Smooth muscle cell (in vitro differentiated cells): Measurements from ENCODE around the gene ECE1. TPM values are rescaled to one million over a fixed set of nuclear protein-coding genes. Genes with fewer than 3 reads are reported as not detected.

Source experiments
- DNase-seq: peaks from one replicate; lab custom pipeline; 2025; ENCODE audit not compliant: unreplicated experiment; lab: John Stamatoyannopoulos, UW
- H2AFZ ChIP-seq: fragments of 200-600 bp; sonication (generic); 2 replicates; pipeline ENCODE4 v1.6.0; 2016; ENCODE audit warnings: antibody characterized with exemption, low read depth, mild to moderate bottlenecking
- H3F3A ChIP-seq: fragments of 200-600 bp; sonication (generic); 2 replicates; pipeline ENCODE4 v1.6.0; 2017; ENCODE audit warnings: antibody characterized with exemption, low read depth
- H3K27ac ChIP-seq: fragments of 200-600 bp; sonication (generic); 2 replicates; pipeline ENCODE4 v1.5.1; 2016; ENCODE audit warnings: low read depth, mild to moderate bottlenecking
- H3K27me3 ChIP-seq: fragments of 200-600 bp; sonication (generic); 2 replicates; pipeline ENCODE4 v1.6.1; 2016; ENCODE audit warnings: low read depth, mild to moderate bottlenecking
- H3K36me3 ChIP-seq: fragments of 200-600 bp; sonication (generic); 2 replicates; pipeline ENCODE4 v1.5.1; 2016; ENCODE audit warnings: low read depth
- H3K4me1 ChIP-seq: fragments of 200-600 bp; sonication (generic); 2 replicates; pipeline ENCODE4 v1.5.1; 2016; ENCODE audit warnings: low read depth
- H3K4me2 ChIP-seq: fragments of 200-600 bp; sonication (generic); 2 replicates; pipeline ENCODE4 v1.6.0; 2016; ENCODE audit warnings: mild to moderate bottlenecking
- H3K4me3 ChIP-seq: fragments of 200-600 bp; sonication (generic); 2 replicates; pipeline ENCODE4 v1.5.1; 2016; ENCODE audit warnings: mild to moderate bottlenecking
- H3K79me2 ChIP-seq: fragments of 200-600 bp; sonication (generic); 2 replicates; pipeline ENCODE4 v1.6.0; 2016; ENCODE audit warnings: low read depth, mild to moderate bottlenecking
- H3K9ac ChIP-seq: fragments of 200-600 bp; sonication (generic); 2 replicates; pipeline ENCODE4 v1.6.0; 2016; ENCODE audit warnings: low read depth
- H3K9me3 ChIP-seq: fragments of 200-600 bp; sonication (generic); replicated peaks from 2 replicates; pipeline ENCODE4 v1.5.1; 2016; ENCODE audit warnings: low read depth
- H4K20me1 ChIP-seq: fragments of 200-600 bp; sonication (generic); 2 replicates; pipeline ENCODE4 v1.6.0; 2016; ENCODE audit warnings: low read depth
- CTCF ChIP-seq: fragments of 200-600 bp; sonication (generic); IDR thresholded peaks from 2 replicates; pipeline ENCODE4 v1.5.1; 2017; ENCODE audit warnings: borderline replicate concordance, mild to moderate bottlenecking, antibody characterized with exemption; ENCODE audit not compliant: insufficient read depth, poor library complexity, severe bottlenecking
- WGBS: methylation state at CpG from one replicate; pipeline ENCODE4 v1.1.7; 2016; ENCODE audit warnings: low lambda C conversion rate; 5-methylcytosine and 5-hydroxymethylcytosine counted together
- polyA plus RNA-seq: library from polyadenylated mRNA; unstranded; fragments of >200 nt; fragmentation: Nextera tagmentation; extraction: Ambion mirVana; gene quantifications from 2 replicates; pipeline ENCODE4 v1.2.1, GENCODE V29; 2016
- total RNA-seq: library from RNA; depleted of rRNA; stranded (reverse); fragments of >200 nt; gene quantifications from 2 replicates; pipeline ENCODE4 v1.2.3, GENCODE V29; 2014

Gene ECE1
- total and polyA plus RNA-seq, 2 experiments from 2014 or later: 108 to 129 TPM

GRCh38 chr1:21245688-21246229 lies 44.5 kb downstream of the ECE1 start:
- WGBS: 98% methylated on average over 4 of the region's 4 CpGs

GRCh38 chr1:21244986-21245687 lies 45.1 kb downstream of the ECE1 start:
- Histone ChIP-seq H3K4me3 (no peak overlapping the region), H3K27ac (no peak overlapping the region), H3K4me2 (no peak overlapping the region), H2AFZ (no peak overlapping the region), H3K4me1 (no peaks in the 10 kb centered on the region), H3K9me3 (no peaks in the 10 kb centered on the region), H3K9ac (no peak overlapping the region), H4K20me1 (peaks cover 10% of the 10 kb centered on the region), H3K27me3 (no peaks in the 10 kb centered on the region), H3K36me3 (peaks cover 2% of the 10 kb centered on the region), H3K79me2 (no peaks in the 10 kb centered on the region), H3F3A (no peaks in the 10 kb centered on the region)
- WGBS: 86% methylated on average over 11 of the region's 11 CpGs
- peak; percentile 41 for TF ChIP-seq CTCF
- no peak for DNase-seq

More at GRCh38 chr1:21245688-21246229, 44.5 kb downstream of the ECE1 start:
- H3K9ac ChIP-seq: no peak overlapping the region
- no peaks in the 10 kb centered on the region for H3K4me1 ChIP-seq
- H3K36me3 ChIP-seq: peaks cover 5% of the 10 kb centered on the region
- no peaks in the 10 kb centered on the region for H3F3A ChIP-seq
- no peak for DNase-seq
- no peak overlapping the region for H3K4me2 ChIP-seq
- H3K9me3 ChIP-seq: no peaks in the 10 kb centered on the region
- H2AFZ ChIP-seq: no peak overlapping the region
- H4K20me1 ChIP-seq: peaks cover 10% of the 10 kb centered on the region
- H3K4me3 ChIP-seq: no peak overlapping the region
- no peak overlapping the region for H3K27ac ChIP-seq
- H3K79me2 ChIP-seq: no peaks in the 10 kb centered on the region
- TF ChIP-seq CTCF: no peak
- H3K27me3 ChIP-seq: no peaks in the 10 kb centered on the region

- 99% methylated on average over 10 of the region's 10 CpGs for WGBS
These were observed 46.1 kb downstream of the ECE1 start for GRCh38 chr1:21244154-21244553.

More at GRCh38 chr1:21244154-21244553, 46.1 kb downstream of the ECE1 start:
- Histone ChIP-seq H2AFZ (no peak overlapping the region), H3F3A (no peaks in the 10 kb centered on the region), H3K27me3 (no peaks in the 10 kb centered on the region), H3K79me2 (no peaks in the 10 kb centered on the region), H3K4me2 (no peak overlapping the region), H4K20me1 (peaks cover 19% of the 10 kb centered on the region), H3K9ac (no peak overlapping the region), H3K9me3 (no peaks in the 10 kb centered on the region), H3K4me3 (no peak overlapping the region), H3K27ac (no peak overlapping the region), H3K4me1 (no peaks in the 10 kb centered on the region), H3K36me3 (no peaks in the 10 kb centered on the region)
- no peak for DNase-seq
- TF ChIP-seq CTCF: no peak
